ENCODE results near the gene PLXDC2.
"Not testable (repeated sequence)": the region's sequence is repeated elsewhere in the genome, so short reads cannot be mapped to it uniquely, and the experiment has no call there.

The PLXDC2 gene

DNA sequence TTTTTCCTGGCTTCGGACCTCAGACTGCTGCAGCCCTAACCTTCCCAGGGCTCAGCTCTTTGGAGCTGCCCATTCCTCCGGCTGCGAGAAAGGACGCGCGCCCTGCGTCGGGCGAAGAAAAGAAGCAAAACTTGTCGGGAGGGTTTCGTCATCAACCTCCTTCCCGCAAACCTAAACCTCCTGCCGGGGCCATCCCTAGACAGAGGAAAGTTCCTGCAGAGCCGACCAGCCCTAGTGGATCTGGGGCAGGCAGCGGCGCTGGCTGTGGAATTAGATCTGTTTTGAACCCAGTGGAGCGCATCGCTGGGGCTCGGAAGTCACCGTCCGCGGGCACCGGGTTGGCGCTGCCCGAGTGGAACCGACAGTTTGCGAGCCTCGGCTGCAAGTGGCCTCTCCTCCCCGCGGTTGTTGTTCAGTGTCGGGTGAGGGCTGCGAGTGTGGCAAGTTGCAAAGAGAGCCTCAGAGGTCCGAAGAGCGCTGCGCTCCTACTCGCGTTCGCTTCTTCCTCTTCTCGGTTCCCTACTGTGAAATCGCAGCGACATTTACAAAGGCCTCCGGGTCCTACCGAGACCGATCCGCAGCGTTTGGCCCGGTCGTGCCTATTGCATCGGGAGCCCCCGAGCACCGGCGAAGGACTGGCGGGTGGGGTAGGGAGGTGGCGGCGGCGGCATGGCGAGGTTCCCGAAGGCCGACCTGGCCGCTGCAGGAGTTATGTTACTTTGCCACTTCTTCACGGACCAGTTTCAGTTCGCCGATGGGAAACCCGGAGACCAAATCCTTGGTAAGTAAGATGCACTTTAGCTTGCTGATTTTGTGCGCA, at the start of gene PLXDC2:
TSS of gene PLXDC2 (plus strand) at position 22 of the 820 bp plus-strand sequence.
- DNase-seq: no peak

DNA sequence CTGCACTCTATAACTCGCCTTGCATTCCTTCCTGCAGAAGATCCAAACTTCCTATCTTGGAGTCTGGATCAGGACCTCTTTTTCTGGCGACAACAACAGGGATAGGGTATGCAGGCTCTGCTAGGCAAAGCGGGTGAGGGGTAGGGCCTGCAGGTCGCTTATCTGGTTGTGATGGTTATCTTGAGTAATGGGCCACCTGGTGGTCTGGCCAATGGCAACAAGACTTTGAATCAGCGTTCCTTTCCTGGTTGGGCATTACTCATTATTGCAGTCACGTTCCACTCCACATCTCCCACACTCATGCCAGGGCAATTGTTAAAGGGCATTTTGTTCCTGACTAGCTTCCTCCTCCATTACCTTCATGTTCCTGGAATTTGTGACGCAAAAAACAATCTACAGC, 48.4 kb upstream of the PLXDC2 start:
- DNase-seq: no peak

DNA sequence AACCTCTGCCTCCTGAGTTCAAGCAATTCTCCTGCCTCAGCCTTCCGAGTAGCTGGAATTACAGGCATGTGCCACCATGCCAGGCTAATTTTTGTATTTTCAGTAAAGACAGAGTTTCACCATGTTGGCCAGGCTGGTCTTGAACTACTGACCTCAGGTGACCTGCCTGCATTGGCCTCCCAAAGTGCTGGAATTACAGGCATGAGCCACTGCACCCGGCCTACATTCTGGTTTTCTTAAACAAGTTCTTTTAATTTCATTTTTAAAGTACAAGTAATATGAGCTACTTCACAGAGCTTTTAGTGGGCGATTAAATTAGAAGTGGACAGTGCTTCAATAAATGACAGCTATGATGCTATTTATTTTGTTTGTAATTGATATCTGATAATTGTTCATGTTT, 46.4 kb upstream of the PLXDC2 start:
- DNase-seq: not testable (repeated sequence)

- no peak for DNase-seq
These were observed 43.3 kb upstream of the PLXDC2 start for GRCh38 chr10:19772972-19773371.

- DNase-seq: peak; percentile 0
These were observed 40.9 kb upstream of the PLXDC2 start for GRCh38 chr10:19775296-19775695.

GRCh38 chr10:19777806-19778205, 38.4 kb upstream of the PLXDC2 start:
- no peak for DNase-seq

DNA sequence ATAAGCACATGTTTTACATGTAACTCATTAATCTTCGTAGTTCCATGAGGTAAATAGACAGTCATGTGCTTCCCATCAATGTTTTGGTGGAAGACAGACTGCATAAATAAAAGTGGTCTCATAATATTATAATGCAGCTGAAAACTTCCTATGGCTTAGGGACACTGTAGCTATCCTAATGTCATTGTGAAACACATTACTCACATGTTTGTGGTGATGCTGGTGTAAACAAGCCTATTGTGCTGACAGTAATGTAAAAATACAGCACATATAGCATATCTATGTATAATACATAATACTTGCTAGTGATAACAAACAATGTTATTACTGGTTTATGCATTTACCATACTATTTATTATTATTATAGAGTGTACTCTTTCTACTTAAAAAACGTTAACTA, 37.2 kb upstream of the PLXDC2 start:
- no peak for DNase-seq

DNA sequence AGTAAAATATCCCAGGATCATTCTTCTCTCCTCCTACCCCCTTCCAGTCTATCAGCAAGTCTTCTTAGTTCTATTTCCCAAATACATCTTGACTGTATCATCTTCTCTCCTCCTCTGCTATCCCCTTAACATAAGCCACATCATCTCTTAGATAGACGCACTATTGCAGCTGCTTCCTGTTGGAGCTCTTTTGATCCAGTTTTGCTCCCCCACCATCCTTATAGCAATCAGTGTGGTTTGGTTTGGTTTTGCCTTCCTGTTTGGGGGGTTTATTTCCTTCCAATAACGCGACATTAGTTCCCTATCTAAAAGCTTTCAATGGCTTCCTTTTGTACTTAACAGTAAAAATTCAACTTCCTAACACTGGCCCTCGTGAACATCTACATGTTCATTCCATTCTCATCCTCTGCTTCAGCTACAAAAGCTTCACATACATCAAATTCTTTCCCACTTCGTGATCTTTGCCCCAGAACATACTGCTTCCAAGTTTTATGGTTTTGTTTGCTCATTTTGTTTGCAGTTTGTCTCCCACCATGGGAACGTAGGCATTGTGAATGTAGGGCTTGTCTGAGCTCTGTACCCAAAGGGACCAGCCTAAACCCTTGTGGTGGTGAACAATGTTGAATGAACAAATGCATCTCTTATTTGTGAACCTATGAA, 33.7 kb upstream of the PLXDC2 start:
- no peak for DNase-seq

- DNase-seq: no peak
These were observed 32.5 kb upstream of the PLXDC2 start for GRCh38 chr10:19783721-19784120.

GRCh38 chr10:19785366-19785765, 30.9 kb upstream of the PLXDC2 start:
- DNase-seq: no peak

DNA sequence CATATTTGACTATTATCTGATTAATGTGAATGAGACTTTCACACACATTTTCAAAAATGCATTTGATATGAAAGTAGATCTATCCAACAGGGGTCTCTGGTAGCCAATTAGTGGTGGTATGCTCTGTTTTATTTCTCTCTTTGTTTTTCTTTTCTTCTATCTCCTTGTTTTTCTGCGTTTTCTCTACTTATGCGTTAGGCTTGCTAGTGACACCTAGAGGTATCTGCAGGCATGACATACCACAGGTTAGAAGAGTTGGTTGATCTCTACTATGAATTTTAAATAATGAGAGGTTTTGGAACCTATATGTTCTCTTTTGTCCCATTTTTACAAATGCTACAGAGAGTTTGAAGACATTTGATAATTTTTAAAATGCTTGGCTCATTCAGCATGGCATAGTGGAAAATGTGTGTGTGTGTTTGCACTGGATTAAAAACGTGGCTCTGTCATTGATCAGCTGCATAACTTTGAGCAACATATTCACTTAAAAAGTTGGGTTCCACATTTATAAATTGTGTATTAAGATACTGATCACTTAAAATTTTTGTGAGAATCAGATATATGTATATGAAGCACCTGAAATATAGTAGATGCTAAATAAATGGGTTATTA, 28.1 kb upstream of the PLXDC2 start:
- DNase-seq: no peak

DNA sequence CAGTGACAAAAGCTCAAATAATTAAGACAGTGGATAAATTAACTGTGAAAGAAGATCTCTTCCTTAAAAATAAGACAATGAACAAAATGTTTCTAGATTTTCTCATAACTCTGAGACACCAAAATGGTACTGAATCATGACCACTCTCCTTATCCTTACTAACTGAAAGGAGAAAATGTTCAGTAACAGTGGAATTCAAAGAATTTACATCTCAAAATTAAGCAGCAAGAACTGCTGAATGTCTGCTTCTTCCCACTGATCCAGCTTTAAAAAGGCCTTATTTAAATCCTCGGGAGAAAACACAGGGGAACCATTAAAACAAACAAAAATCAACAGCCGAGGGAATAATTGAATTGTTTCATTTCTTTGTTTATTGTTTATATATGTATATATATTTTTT, 27.3 kb upstream of the PLXDC2 start:
- no peak for DNase-seq

DNA sequence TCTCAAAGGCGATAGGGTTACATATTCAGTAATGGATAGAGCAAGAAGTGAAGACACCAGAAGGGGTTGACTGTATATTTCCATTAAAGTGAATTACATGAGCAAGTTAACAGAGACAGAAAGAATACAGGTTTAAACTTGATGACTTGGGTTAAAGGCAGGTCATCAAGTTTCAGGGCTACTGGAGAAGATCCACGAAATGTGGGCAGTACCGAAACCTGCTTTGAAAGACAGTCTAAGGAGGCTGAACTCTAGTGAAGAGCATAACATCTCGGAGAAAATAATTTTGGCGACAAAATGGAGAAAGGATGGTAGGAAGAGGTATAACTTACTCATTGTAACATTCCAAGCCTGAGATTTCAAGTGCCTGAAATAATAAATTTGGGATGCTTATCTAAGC, 26.6 kb upstream of the PLXDC2 start:
- DNase-seq: no peak

DNA sequence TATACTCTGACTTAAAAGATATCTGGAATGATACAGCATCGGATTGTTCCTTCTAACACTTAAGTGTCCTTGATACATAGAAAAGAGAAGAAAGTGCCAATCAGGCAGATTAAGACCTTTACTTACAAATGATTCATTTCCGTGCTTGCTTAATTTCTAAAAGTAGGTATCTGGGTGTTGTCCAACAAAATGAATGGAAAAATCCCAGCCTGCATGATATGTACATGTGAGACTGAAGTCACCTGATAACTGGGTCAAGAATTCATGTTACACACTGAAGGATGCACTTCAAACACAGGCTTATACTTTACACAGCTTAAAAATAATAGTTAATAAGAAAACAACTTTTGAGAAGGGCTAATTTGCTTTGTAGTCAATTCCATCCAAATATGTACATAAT, 25.2 kb upstream of the PLXDC2 start:
- no peak for DNase-seq

GRCh38 chr10:19795684-19796083, 20.5 kb upstream of the PLXDC2 start:
- no peak for DNase-seq

GRCh38 chr10:19800161-19800560, 16.1 kb upstream of the PLXDC2 start:
- no peak for DNase-seq

DNA sequence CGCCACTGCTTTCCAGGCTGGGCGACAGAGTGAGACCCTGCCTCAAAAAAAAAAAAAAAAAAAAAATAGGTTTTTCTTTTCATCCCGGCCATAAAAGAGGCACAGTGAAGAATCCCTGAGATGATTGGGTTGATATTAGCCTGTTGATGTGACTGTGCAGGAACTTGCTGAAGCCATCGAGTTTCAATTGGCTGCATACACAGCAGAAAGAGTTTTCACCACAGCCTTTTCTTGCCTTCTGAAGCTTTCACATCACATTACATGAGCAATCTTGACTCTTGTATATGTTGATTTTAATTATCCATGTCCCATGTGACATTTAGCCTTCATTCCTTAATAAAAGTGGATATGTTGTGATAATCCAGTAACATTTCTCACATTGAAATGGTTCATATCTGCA, 14.9 kb upstream of the PLXDC2 start:
- no peak for DNase-seq

DNA sequence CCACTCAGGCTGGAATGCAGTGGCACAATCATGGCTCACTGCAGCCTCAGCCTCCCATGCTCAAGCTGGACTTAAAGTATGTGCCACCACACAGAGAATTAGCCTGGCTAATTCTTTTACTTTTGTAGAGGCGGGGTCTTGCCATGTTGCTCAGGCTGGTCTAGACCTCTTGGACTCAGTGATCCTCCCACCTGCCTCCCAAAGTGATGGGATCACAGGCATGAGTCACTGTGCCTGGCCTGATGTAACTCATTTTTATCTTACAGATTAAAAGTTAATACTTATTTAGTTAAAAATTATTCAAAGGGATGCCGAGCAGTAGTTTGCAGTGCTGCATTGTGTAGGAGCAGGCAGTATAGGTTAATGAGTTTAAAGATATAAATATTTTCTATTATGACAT, 12.6 kb upstream of the PLXDC2 start:
- DNase-seq: no peak

DNA sequence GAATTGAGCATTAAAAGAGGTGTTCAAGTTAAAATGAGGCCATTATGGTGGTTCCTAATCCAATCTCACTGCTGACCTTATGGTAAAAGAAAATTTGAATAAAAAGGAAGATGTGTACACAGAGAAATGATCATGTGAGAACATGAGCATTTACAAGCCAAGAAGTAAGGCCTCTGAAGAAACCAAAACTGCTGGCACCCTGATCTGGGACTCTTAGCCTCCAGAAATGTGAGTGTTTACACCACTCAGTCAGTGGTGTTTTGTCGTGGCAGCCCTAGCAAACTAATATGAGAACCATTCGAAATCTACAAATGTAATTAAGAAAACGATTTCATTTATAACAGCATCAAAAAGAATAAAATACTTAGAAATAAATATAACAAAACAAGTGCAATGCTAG, 6.8 kb upstream of the PLXDC2 start:
- no peak for DNase-seq

- no peak for DNase-seq
These were observed 4.7 kb upstream of the PLXDC2 start for GRCh38 chr10:19811540-19811939.

DNA sequence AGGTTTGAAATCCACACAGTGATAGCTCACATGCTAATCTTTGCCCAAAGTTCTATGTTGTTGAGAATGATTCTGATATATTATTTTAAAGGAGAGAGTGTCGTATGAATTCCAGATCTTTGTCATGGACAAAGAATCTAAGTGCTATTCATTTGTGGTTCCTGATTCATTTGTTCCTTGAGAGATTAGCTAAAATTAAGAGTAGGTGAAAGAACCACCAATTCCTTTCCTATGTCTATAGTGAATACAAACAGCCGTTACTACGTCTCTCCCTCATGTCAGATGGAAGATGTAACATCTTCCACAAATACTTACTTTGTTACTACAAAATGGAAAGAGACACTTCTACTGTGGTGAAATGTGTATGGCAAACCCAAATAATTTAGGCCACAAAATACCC, 3.3 kb upstream of the PLXDC2 start:
- no peak for DNase-seq

DNA sequence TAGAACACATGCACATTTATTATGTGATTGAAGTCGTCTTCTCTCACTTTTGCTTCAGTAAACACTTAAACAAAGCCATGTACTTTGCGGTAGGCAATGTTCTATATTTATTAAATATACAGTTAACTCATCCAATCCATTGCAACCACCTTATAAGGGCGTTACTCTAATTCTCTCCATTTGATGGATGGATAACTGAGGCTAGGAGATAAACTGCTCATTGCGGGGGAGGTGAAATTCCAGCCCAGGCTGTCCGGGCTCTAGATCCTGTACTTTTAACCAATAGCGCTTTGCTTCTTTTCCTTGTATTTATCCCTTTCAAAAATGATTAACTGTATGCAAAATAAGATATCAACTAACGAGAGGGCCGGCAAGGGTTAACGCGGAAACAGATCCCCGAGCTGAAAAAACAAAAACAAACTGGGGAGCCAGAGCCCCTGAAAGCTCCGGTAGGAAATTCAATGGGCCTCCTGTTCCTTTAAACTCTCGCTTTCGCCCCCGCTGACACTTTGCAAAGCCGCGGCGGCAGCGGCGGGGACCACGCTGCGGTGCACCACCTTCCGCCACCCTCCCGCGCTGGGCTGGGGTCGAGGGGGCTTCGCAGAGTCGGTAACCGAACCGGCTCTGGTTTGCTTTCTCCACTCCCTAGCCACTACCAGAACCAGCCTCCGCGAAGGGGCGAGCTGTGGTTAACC, 1.0 kb upstream of the PLXDC2 start:
- no peak for DNase-seq

DNA sequence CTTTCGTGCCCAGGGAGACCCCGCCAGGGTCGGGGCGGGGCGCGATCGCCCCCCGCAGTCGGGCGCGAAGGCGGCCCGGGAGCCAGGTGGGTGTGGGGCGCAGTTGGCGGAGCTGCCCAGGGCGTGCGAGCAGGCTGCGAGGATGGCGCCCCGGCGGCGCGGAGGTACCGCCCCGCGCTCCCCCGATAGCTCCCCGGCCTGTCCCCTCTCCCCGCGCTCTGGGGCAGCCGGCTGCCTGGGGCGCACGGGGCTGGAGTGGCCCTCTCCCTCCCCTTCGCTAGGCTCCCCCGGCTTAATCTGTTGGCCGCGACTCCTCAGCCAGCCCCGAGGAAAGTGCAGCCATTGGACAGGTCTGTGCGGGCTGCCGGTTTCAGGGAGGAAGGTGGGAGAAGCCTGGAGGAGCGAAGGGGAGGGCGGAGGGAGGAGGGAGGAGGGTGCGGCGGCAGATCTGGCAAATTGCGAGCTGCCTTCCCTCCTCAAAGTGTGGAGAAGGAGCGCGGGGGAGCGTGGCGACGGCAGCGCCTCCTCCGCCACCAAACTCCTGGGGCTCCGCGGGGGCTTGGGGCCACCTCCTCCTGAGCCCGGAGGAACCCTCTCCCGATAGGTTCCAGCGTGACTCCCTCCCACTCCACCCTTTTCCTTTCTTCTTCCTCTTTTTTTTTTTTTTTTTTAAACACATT, 361 bp upstream of the PLXDC2 start:
- no peak for DNase-seq

Measured in CD4-positive, alpha-beta T cell treated with Interleukin-4 for 4 hours (primary cell).